Sigmoid colon (tissue), 7 donors: ENCODE measurements around the gene RSPH1. TPM values are rescaled to one million over a fixed set of nuclear protein-coding genes. Genes with fewer than 3 reads are reported as not detected.

Experiments
- DNase-seq: peaks from one replicate; pipeline ENCODE4 v3.0.0-alpha.2; 2019
- H3K27ac ChIP-seq, 4 donors: fragments of 200-600 bp; sonication (generic); one replicate each; pipeline ENCODE4 v1.5.1; 2016 to 2019; ENCODE audit warnings: mild to moderate bottlenecking in 1 of 4
- H3K27me3 ChIP-seq, 3 donors: fragments of 200-600 bp; sonication (generic); one replicate each; pipeline ENCODE4 v1.5.1; 2019; ENCODE audit warnings: mild to moderate bottlenecking in 1 of 3
- H3K36me3 ChIP-seq, 4 donors: fragments of 200-600 bp; sonication (generic); one replicate each; pipeline ENCODE4 v1.5.1; 2016 to 2019
- H3K4me1 ChIP-seq, 4 donors: fragments of 200-600 bp; sonication (generic); one replicate each; pipeline ENCODE4 v1.5.1; 2017 to 2019
- H3K4me3 ChIP-seq, 4 donors: fragments of 200-600 bp; sonication (generic); one replicate each; pipeline ENCODE4 v1.5.1; 2017 to 2019; ENCODE audit warnings: mild to moderate bottlenecking in 2 of 4, moderate library complexity in 1 of 4
- H3K9me3 ChIP-seq, 4 donors: fragments of 200-600 bp in 3 of 4; sonication (generic) in 3 of 4; one replicate each; pipeline versions ENCODE4 v1.5.1 to v1.6.1; 2013 to 2019
- CTCF ChIP-seq, 4 experiments: fragments of 450-650 bp in 3 of 4; fragments of 200-600 bp in 1 of 4; IDR thresholded peaks; one replicate each; pipeline ENCODE4 v1.5.1; 2016 to 2019; ENCODE audit warnings: antibody characterized with exemption in 4 of 4, mild to moderate bottlenecking in 3 of 4, moderate library complexity in 2 of 4
- EP300 ChIP-seq, 4 donors: sonication (generic); formaldehyde crosslinking; IDR thresholded peaks; one replicate each; pipeline ENCODE4 v1.6.1; 2017; ENCODE audit warnings: antibody characterized with exemption in 4 of 4
- POLR2A ChIP-seq, 2 donors: fragments of 450-650 bp; IDR thresholded peaks; one replicate each; pipeline ENCODE4 v1.6.1; 2016; ENCODE audit warnings: antibody characterized with exemption in 2 of 2, mild to moderate bottlenecking in 2 of 2, moderate library complexity in 2 of 2
- POLR2AphosphoS5 ChIP-seq, 4 donors: sonication (generic); formaldehyde crosslinking; IDR thresholded peaks; one replicate each; pipeline ENCODE4 v1.6.1; 2017; ENCODE audit warnings: antibody characterized with exemption in 4 of 4
- WGBS, 2 donors: extraction: QIAGEN DNeasy Blood & Tissue Kit; methylation state at CpG; one replicate each; pipeline ENCODE4 v1.1.7; 2013; 5-methylcytosine and 5-hydroxymethylcytosine counted together
- intact Hi-C: fragments of 100-400 bp; cut with DNase I; formaldehyde crosslinking; loops from one replicate; pipeline ENCODE4 v1.15.1; 2023
- polyA plus RNA-seq, 3 donors: library from polyadenylated mRNA; stranded (reverse); fragments of 200-250 nt; gene quantifications; one replicate each; pipeline ENCODE4 v1.2.3, GENCODE V29; 2013
- total RNA-seq, 4 donors: library from RNA; depleted of rRNA; stranded (reverse); fragments of >200 nt; gene quantifications; one replicate each; pipeline ENCODE4 v1.1.0, GENCODE V29; 2016
- donor health status: healthy with polysubstance abuse.
- donor health status: Bipolar disorder and iron deficiency.
- donor health status: healthy.

Gene RSPH1
- total and polyA plus RNA-seq, 7 donors, result 1.2 to 13.4 (median 3.0) TPM; not detected in 2

DNA sequence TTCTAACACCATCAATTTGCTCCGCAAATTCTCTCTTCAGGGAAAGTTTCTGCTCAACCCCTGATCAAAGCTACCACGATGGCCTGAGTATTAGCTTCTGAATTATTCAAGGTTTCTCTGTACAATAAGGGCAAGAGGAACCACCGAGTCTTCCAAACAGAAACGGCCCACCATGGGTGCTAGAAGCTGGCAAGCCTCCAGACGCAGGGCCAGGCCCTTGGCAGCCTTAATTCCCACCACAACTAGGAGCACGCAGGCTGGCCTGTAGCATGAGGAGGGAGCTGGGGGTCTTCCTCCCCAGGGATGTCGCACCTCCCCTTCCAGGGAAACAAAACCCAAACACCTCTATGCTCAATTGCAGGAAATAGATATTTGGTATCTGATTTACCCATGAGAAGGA lies 11.1 kb downstream of the RSPH1 start:
- 86 to 91% methylated on average over 7 of the region's 7 CpGs for WGBS, 2 donors
- no peak for DNase-seq
- no peak overlapping the region for H3K4me3 ChIP-seq
- H3K4me1 ChIP-seq, result peaks cover 0 to 18% (median 0%) of the 10 kb centered on the region in 4 donors
- TF ChIP-seq POLR2AphosphoS5 (IDR thresholded peaks at IDR 0.05), result no peak
- TF ChIP-seq EP300 (IDR thresholded peaks at IDR 0.05), result no peak
- no peak for TF ChIP-seq POLR2A (IDR thresholded peaks at IDR 0.05)
- TF ChIP-seq CTCF (IDR thresholded peaks at IDR 0.05), result no peak
- H3K36me3 ChIP-seq, result no peaks in the 10 kb centered on the region
- no peak overlapping the region for H3K27ac ChIP-seq
- H3K27me3 ChIP-seq, result peaks cover 0 to 5% (median 0%) of the 10 kb centered on the region in 3 donors
- intact Hi-C loops, result no loop called here
- H3K9me3 ChIP-seq, result no peaks in the 10 kb centered on the region

- Histone ChIP-seq H3K27me3 (peaks cover 0 to 5% (median 0%) of the 10 kb centered on the region in 3 donors), H3K9me3 (no peaks in the 10 kb centered on the region), H3K27ac (no peak overlapping the region), H3K4me1 (peaks cover 0 to 10% (median 0%) of the 10 kb centered on the region in 4 donors), H3K36me3 (no peaks in the 10 kb centered on the region), H3K4me3 (no peak overlapping the region)
- TF ChIP-seq CTCF (IDR thresholded peaks at IDR 0.05) (no peak), POLR2AphosphoS5 (IDR thresholded peaks at IDR 0.05) (no peak), EP300 (IDR thresholded peaks at IDR 0.05) (no peak), POLR2A (IDR thresholded peaks at IDR 0.05) (no peak)
- 93 to 97% methylated on average over 4 of the region's 4 CpGs for WGBS, 2 donors
- no peak for DNase-seq
- intact Hi-C loops, result no loop called here
Measured at GRCh38 chr21:42481169-42481568, 14.9 kb downstream of the RSPH1 start.

- H3K4me3 ChIP-seq, result no peak overlapping the region
- no peaks in the 10 kb centered on the region for H3K36me3 ChIP-seq
- peaks cover 0 to 8% (median 0%) of the 10 kb centered on the region in 3 donors for H3K27me3 ChIP-seq
- TF ChIP-seq CTCF (IDR thresholded peaks at IDR 0.05) (no peak), EP300 (IDR thresholded peaks at IDR 0.05) (no peak), POLR2A (IDR thresholded peaks at IDR 0.05) (no peak), POLR2AphosphoS5 (IDR thresholded peaks at IDR 0.05) (no peak)
- no peak for DNase-seq
- no peaks in the 10 kb centered on the region for H3K9me3 ChIP-seq
- intact Hi-C loops, result no loop called here
- H3K27ac ChIP-seq, result no peak overlapping the region
- H3K4me1 ChIP-seq, result peaks cover 0 to 6% (median 0%) of the 10 kb centered on the region in 4 donors
- WGBS, 2 donors, result 95 to 96% methylated on average over 10 of the region's 10 CpGs
Measured at GRCh38 chr21:42480736-42481135, 15.3 kb downstream of the RSPH1 start.

- DNase-seq, result no peak
Measured at GRCh38 chr21:42479582-42479981, 16.4 kb downstream of the RSPH1 start.

More at GRCh38 chr21:42479582-42479981, 16.4 kb downstream of the RSPH1 start:
- WGBS, 2 donors, result 79 to 92% methylated on average over 5 of the region's 5 CpGs
- H3K9me3 ChIP-seq, result no peaks in the 10 kb centered on the region
- no peak for TF ChIP-seq CTCF (IDR thresholded peaks at IDR 0.05)
- no peak for TF ChIP-seq POLR2A (IDR thresholded peaks at IDR 0.05)
- no peak for TF ChIP-seq POLR2AphosphoS5 (IDR thresholded peaks at IDR 0.05)
- TF ChIP-seq EP300 (IDR thresholded peaks at IDR 0.05), result no peak
- no peak overlapping the region for H3K4me3 ChIP-seq
- no peaks in the 10 kb centered on the region for H3K36me3 ChIP-seq
- no peak overlapping the region for H3K27ac ChIP-seq
- peaks cover 0 to 8% (median 0%) of the 10 kb centered on the region in 3 donors for H3K27me3 ChIP-seq
- intact Hi-C loops, result no loop called here
- H3K4me1 ChIP-seq, result no peaks in the 10 kb centered on the region
